Measurements from ENCODE around the gene EREG.

Gene EREG

DNA sequence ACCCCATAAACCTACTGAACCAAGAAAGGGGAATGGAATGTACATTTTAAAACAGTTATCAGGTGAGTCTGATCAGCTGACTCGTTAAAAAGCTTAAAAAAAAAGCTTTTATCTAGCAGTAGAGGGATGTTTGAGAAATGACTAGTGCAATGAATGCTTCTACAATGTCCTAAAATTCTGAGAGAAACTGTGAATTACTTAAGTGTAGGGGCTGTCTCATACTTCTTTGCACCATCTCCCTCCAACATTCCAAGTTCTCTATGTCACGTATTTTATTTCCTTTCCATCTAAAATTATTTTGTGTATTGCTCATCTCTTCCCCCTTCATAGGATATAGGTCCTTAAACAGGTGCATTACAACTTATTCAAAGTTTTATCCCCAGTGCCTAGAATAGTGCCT, 68.1 kb downstream of the EREG start:
- DNase-seq, result no peak

DNA sequence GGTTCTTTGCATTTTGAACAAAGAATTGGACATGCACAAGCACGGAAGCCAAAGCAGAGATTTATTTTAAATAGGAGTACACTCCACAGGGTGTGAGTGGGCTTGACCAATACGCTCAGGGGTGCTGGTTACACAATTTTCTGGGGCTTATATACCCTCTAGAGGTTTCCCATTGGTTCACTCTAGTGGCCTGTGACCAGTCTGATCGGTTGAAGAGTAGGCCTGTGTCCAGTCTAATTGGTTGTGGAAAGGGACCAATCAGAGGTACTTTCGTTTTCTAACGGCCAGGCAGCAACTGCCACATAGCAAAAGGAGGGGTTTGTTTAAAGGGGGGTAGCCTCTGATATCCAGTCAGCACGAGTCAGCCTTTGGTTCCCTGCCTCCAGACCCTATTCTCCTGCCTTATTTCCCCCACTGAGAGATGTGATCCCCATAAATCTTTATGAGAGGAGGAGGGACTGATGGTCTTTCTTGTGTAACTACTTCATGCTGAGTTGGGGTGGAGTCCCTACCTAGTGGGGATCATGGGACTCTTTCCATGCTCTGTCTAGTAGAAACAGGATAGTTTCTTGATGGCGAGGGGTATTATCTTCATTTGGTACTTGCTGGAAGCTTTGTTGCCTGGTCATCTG, 68.7 kb downstream of the EREG start:
- no peak for DNase-seq

DNA sequence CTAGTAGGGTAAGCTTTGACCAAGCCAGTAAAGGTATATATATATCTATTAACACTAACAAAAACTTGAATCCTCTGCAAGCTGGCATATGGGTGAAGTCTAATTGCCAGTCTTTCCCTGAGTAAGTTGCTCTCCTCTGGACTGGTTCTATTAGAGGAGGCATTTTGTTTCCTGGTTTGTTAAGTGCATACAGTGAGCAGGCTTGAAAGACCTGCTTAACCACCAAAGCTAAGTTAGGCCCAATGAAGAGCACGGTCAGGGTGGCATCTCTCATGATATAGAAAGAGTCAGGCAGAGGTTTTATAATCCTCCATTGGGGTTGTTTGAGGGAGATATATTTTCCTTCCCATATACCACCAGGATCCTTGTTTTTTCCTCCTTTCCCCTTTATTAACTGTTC, 70.4 kb downstream of the EREG start:
- DNase-seq, result no peak

DNA sequence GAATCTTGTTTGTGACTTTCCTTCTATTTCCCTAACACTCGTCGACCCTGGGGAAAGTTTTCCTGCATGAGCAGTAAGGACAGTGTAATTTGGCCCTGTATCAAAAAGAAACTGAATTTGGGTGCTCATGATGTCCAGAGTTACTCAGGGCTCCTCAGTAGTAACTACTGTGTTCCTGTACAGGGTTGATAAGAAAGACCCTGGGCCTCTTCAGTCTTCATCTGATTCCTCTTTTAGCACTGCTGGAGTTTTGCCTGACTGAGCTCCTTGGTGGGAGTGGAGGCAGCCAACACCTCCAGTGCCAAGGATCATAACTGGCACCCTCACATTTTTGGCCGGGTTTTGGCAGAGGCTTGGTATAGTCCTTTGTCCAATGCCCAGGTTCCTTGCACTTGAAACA, 72.9 kb downstream of the EREG start:
- no peak for DNase-seq
